HepG2 (cell line): ENCODE measurements around the gene PDE2A. TPM values are rescaled to one million over a fixed set of nuclear protein-coding genes. Genes with fewer than 3 reads are reported as not detected.

Experiments used
- ATAC-seq: fragments of 200-7000 bp; cut with Tn5 transposase; 3 replicates; pipeline ENCODE4 v1.9.1; 2020; ENCODE audit warnings: mild to moderate bottlenecking, moderate library complexity
- BruUV-seq: library from RNA; stranded (reverse); fragments of 400-500 nt; replicated peaks from 2 replicates; lab custom pipeline; 2021; lab: Mats Ljungman, UMichigan
- CTCF ChIA-PET: fragments of 300-600 bp; formaldehyde crosslinking; extraction: SDS; loops from one replicate; lab custom pipeline; 2021; ENCODE audit warnings: low total read pairs, inconsistent platforms, low intra/inter-chr PET ratio; lab: Yijun Ruan, JAX
- POLR2A ChIA-PET: fragments of 350-600 bp; sonication (Branson Sonifier 250); formaldehyde crosslinking; loops from one replicate; lab custom pipeline; 2020; ENCODE audit warnings: antibody characterized with exemption, inconsistent platforms; lab: Yijun Ruan, JAX
- DNase-seq: peaks from one replicate; pipeline ENCODE4 v3.0.0-alpha.2; 2015; ENCODE audit warnings: low spot score
- FAIRE-seq: peaks from 3 replicates; lab custom pipeline; 2011; peaks lifted over from hg19 to GRCh38; lab: Jason Lieb, UNC
- H2AFZ ChIP-seq: one replicate; pipeline ENCODE4 v1.6.1; 2011; ENCODE audit warnings: low read length, inconsistent platforms
- H3K27ac ChIP-seq: fragments of 300-600 bp; 3 replicates; pipeline ENCODE4 v1.8.0; 2011; ENCODE audit warnings: mixed run types, mild to moderate bottlenecking, mixed read lengths, low read length, inconsistent platforms; ENCODE audit not compliant: insufficient read depth; ENCODE audit errors: extremely low read length
- H3K27me3 ChIP-seq, 2 experiments: fragments of 200-600 bp in 1 of 2; 2 replicates in 1 of 2; 3 replicates in 1 of 2; pipeline versions ENCODE4 v1.6.0 to v1.8.0; 2011; ENCODE audit warnings: low read length in 2 of 2, mild to moderate bottlenecking in 2 of 2, moderate library complexity in 2 of 2, inconsistent platforms in 1 of 2; ENCODE audit not compliant: insufficient read depth in 2 of 2, control insufficient read depth in 1 of 2
- H3K36me3 ChIP-seq, 2 experiments: fragments of 200-600 bp in 1 of 2; replicated peaks in 1 of 2; 2 replicates in 1 of 2; 3 replicates in 1 of 2; pipeline versions ENCODE4 v1.5.1 to v1.8.0; 2011; ENCODE audit warnings: low read length in 2 of 2, inconsistent platforms in 1 of 2; ENCODE audit not compliant: insufficient read depth in 2 of 2, control insufficient read depth in 1 of 2
- H3K4me1 ChIP-seq: 2 replicates; pipeline ENCODE4 v1.5.1; 2012; ENCODE audit warnings: low read length, inconsistent platforms; ENCODE audit not compliant: insufficient read depth
- H3K4me2 ChIP-seq: 2 replicates; pipeline ENCODE4 v1.6.0; 2011; ENCODE audit warnings: low read depth, low read length, inconsistent platforms
- H3K4me3 ChIP-seq, 3 experiments: fragments of 200-600 bp in 1 of 3; sonication (generic), shearing (Covaris generic) in 1 of 3; replicated peaks in 1 of 3; 2 replicates each; pipeline ENCODE4 v1.5.1; 2011 to 2016; ENCODE audit warnings: low read length in 3 of 3, inconsistent platforms in 2 of 3, low read depth in 2 of 3, mild to moderate bottlenecking in 2 of 3, control low read depth in 1 of 3, mixed read lengths in 1 of 3; ENCODE audit not compliant: insufficient read depth in 1 of 3
- H3K79me2 ChIP-seq: one replicate; pipeline ENCODE4 v1.6.1; 2011; ENCODE audit warnings: low read length, inconsistent platforms; ENCODE audit not compliant: insufficient read depth
- H3K9ac ChIP-seq: 2 replicates; pipeline ENCODE4 v1.6.0; 2011; ENCODE audit warnings: mild to moderate bottlenecking, low read depth, low read length, inconsistent platforms; ENCODE audit not compliant: insufficient read depth
- H3K9me3 ChIP-seq: 2 replicates; pipeline ENCODE4 v1.5.1; 2012; ENCODE audit warnings: mild to moderate bottlenecking, low read length
- H4K20me1 ChIP-seq: 2 replicates; pipeline ENCODE4 v1.6.0; 2011; ENCODE audit warnings: inconsistent platforms, mild to moderate bottlenecking, low read length, moderate library complexity; ENCODE audit not compliant: insufficient read depth
- AHDC1 ChIP-seq: sonication (generic); formaldehyde crosslinking; IDR thresholded peaks from 2 replicates; pipeline ENCODE4 v1.5.1; 2020; ENCODE audit warnings: mild to moderate bottlenecking, missing genetic modification reagents, borderline replicate concordance
- ELF3 ChIP-seq: IDR thresholded peaks from 2 replicates; pipeline ENCODE4 v1.6.1; 2016; ENCODE audit warnings: missing genetic modification reagents, missing compliant biosample characterization
- IKZF4 ChIP-seq: sonication (generic); formaldehyde crosslinking; IDR thresholded peaks from 2 replicates; pipeline ENCODE4 v1.5.1; 2020; ENCODE audit warnings: borderline replicate concordance, mild to moderate bottlenecking, low read depth, missing genetic modification reagents; ENCODE audit errors: not compliant biosample characterization
- MTA3 ChIP-seq: sonication (generic); formaldehyde crosslinking; IDR thresholded peaks from 2 replicates; pipeline ENCODE4 v1.4.0; 2020; ENCODE audit warnings: missing genetic modification reagents
- NR2F2 ChIP-seq: IDR thresholded peaks from 2 replicates; pipeline ENCODE4 v1.6.1; 2012; ENCODE audit warnings: low read depth, inconsistent platforms, borderline replicate concordance
- PTBP1 ChIP-seq: fragments of 200-400 bp; formaldehyde crosslinking; IDR thresholded peaks from 2 replicates; pipeline ENCODE4 v1.6.1; 2018; ENCODE audit warnings: low read length, low read depth; ENCODE audit not compliant: poor library complexity, severe bottlenecking
- ZBTB3 ChIP-seq: sonication (generic); formaldehyde crosslinking; IDR thresholded peaks from 2 replicates; pipeline ENCODE4 v1.4.0; 2020; ENCODE audit warnings: low read depth, mild to moderate bottlenecking, moderate library complexity, missing genetic modification reagents, borderline replicate concordance
- ZNF468 ChIP-seq: sonication (generic); formaldehyde crosslinking; IDR thresholded peaks from 2 replicates; pipeline ENCODE4 v1.8.0; 2022; ENCODE audit warnings: mild to moderate bottlenecking, moderate library complexity, missing genetic modification reagents
- ZNF552 ChIP-seq: sonication (generic); formaldehyde crosslinking; IDR thresholded peaks from 2 replicates; pipeline ENCODE4 v1.9.0; 2022; ENCODE audit warnings: missing genetic modification reagents, mild to moderate bottlenecking, borderline replicate concordance
- ZNF703 ChIP-seq: sonication (generic); formaldehyde crosslinking; IDR thresholded peaks from 2 replicates; pipeline ENCODE4 v1.5.1; 2020; ENCODE audit warnings: missing genetic modification reagents, mild to moderate bottlenecking, moderate library complexity, borderline replicate concordance
- ZNF737 ChIP-seq: sonication (generic); formaldehyde crosslinking; IDR thresholded peaks from 2 replicates; pipeline ENCODE4 v1.5.0; 2020; ENCODE audit warnings: missing genetic modification reagents, mild to moderate bottlenecking, borderline replicate concordance
- ZNF879 ChIP-seq: sonication (generic); formaldehyde crosslinking; IDR thresholded peaks from 2 replicates; pipeline ENCODE4 v1.8.1; 2023; ENCODE audit warnings: missing genetic modification reagents
- WGBS: methylation state at CpG from one replicate; pipeline ENCODE4 v1.1.6; 2017; ENCODE audit warnings: low lambda C conversion rate; 5-methylcytosine and 5-hydroxymethylcytosine counted together
- in situ Hi-C: cut with HindIII; loops from 2 replicates; pipeline ENCODE4 v1.10.0; 2017; ENCODE audit warnings: low pct_unique_long_range_greater_than_20kb; ENCODE audit not compliant: extremely low pct_ligation_motif_present
- intact Hi-C: fragments of 100-400 bp; cut with micrococcal nuclease; formaldehyde crosslinking; loops from one replicate; pipeline ENCODE4 v1.10.0; 2022; ENCODE audit not compliant: unreplicated experiment
- polyA plus RNA-seq, 8 experiments: library from polyadenylated mRNA; depleted of rRNA in 3 of 8; stranded (reverse) in 7 of 8; unstranded in 1 of 8; fragments of >200 nt; fragmentation: Illumina TruSeq in 4 of 8; extraction: Trizol in 4 of 8; gene quantifications; 2 replicates each; pipeline versions ENCODE4 v1.2.1 to v1.2.3, GENCODE V29; 2011 to 2016; ENCODE audit warnings: low read depth in 4 of 8, missing spikeins in 1 of 8, mixed read lengths in 1 of 8; ENCODE audit not compliant: insufficient read depth in 1 of 8
- total RNA-seq, 5 experiments: library from RNA; depleted of rRNA; stranded (reverse); fragments of >200 nt; fragmentation: Illumina TruSeq; extraction: Trizol; gene quantifications; 2 replicates each; pipeline ENCODE4 v1.2.3, GENCODE V29; 2016; ENCODE audit warnings: low read depth in 1 of 5
- TF ChIP-seq, protein P1 (sequence below): sonication (generic); formaldehyde crosslinking; IDR thresholded peaks from 2 replicates; pipeline ENCODE4 v1.8.1; 2023; ENCODE audit warnings: mild to moderate bottlenecking, missing genetic modification reagents, borderline replicate concordance

PDE2A gene
- total and polyA plus RNA-seq, 2 of the 13 experiments (the other 11 are each of a cell fraction or from before 2014, with no cell fraction given) = 3.1 TPM; not detected in 1

DNA sequence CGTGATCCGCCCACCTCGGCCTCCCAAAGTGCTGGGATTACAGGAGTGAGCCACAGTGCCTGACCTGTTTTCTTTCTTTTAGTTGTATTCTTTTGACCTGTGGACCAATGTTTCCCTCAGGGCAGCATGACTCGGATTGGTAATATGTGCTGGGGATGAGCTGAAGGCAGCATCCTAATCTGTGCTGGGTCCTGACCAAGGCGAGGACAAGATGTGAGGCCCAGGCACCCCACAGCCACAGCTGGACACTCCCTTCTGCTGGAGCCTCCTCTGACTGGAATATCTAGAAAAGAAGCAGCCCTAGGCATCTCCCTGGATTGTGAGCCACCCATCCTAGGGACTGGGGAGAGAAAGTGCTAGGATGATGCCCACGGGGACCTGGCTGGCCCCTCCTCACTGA is 105.4 kb downstream of the PDE2A start (continued):
- TF ChIP-seq, protein P1, sequence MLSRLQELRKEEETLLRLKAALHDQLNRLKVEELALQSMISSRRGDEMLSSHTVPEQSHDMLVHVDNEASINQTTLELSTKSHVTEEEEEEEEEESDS = no peak
- no peak for TF ChIP-seq MTA3 (CRISPR knock-in tag)
- TF ChIP-seq PTBP1 = no peak

DNA sequence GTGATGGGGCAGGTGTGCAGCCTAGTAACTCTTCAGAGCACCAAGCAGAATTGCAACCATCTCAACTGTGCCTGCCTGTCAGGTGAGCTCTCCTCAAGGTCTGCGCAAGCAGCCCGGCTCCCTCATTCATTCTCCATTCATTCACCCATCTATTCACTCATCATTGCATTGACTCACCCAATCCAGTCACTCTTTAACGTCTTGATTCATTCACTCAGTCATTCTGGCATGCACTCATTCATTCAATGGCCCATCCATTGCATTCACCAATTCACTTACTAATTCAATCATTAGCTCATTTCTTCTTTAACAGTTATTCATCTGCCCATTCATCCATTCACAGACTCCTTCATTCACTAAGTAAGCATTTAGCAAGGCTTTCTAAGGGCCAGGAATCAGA is 111.8 kb downstream of the PDE2A start:
- Histone ChIP-seq H3K4me3 (no peak overlapping the region), H3K9me3 (no peaks in the 10 kb centered on the region), H3K9ac (no peak overlapping the region), H4K20me1 (no peaks in the 10 kb centered on the region), H3K36me3 (no peaks in the 10 kb centered on the region), H3K4me1 (no peaks in the 10 kb centered on the region), H3K27ac (no peak overlapping the region), H2AFZ (no peak overlapping the region), H3K4me2 (no peak overlapping the region), H3K27me3 (peaks cover 1 to 31% of the 10 kb centered on the region in 2 experiments; a peak in 3 of 5 replicates), H3K79me2 (no peaks in the 10 kb centered on the region)
- ChIA-PET POLR2A (no interaction called here), CTCF (no interaction called here)
- FAIRE-seq (no peak), DNase-seq (no peak), ATAC-seq (no peak)
- intact Hi-C loops = no loop called here
- 43% methylated on average over 3 of the region's 3 CpGs for WGBS
- BruUV-seq = no TSS peak
- in situ Hi-C loops = no loop called here
- TF ChIP-seq ZBTB3 (CRISPR knock-in tag) (no peak), ZNF703 (CRISPR knock-in tag) (no peak), ZNF737 (CRISPR knock-in tag) (no peak), ZNF552 (CRISPR knock-in tag) (no peak), NR2F2 (no peak), AHDC1 (CRISPR knock-in tag) (no peak), ZNF879 (CRISPR knock-in tag) (no peak), IKZF4 (CRISPR knock-in tag) (no peak), ELF3 (no peak), ZNF468 (CRISPR knock-in tag) (no peak)
